Measurements from ENCODE around the gene EDDM13.
"Not testable (repeated sequence)": the region's sequence is repeated elsewhere in the genome, so short reads cannot be mapped to it uniquely, and the experiment has no call there.

The EDDM13 gene

GRCh38 chr19:56319991-56320390 is 47.4 kb downstream of the EDDM13 start:
- DNase-seq (ENCODE audit: insufficient read length, low spot score) (no peak), FAIRE-seq (no peak)

DNA sequence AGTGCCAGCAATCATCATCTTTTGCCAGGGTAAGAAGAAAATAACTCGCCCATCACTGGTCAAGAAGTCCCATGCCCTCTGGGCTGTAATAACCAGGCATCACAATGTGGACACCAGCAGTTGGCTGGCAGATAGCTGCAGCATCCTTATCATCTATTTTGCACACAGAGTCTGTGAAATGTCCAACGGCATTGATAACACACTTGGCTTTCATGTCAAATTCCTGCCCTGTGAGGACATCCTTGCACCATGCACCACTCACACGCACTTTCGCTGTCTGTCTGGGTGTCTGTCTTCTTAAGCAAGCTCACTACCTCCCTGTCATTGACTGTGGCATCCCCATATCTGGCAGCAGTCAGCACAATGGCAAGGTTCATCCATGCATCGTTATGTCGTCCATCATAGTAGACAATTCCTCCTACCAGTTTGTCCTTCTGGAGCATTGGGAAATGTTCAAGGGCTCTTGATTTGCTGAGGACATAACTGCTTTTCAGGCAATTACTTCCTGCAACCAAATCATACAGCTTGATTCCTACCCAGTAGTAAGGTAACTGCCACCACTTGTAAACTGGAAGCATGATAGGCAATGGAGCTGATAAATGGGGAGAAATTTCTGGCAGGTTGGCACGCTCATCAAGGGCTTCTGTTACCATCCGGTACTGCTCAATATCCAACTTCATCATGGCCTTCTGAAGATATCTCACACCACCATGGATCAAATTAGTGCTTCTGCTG is 48.9 kb downstream of the EDDM13 start:
- DNase-seq (ENCODE audit: insufficient read length, low spot score) = no peak
- FAIRE-seq = no peak

GRCh38 chr19:56321989-56322440 is 49.5 kb downstream of the EDDM13 start:
- no peak for FAIRE-seq

DNA sequence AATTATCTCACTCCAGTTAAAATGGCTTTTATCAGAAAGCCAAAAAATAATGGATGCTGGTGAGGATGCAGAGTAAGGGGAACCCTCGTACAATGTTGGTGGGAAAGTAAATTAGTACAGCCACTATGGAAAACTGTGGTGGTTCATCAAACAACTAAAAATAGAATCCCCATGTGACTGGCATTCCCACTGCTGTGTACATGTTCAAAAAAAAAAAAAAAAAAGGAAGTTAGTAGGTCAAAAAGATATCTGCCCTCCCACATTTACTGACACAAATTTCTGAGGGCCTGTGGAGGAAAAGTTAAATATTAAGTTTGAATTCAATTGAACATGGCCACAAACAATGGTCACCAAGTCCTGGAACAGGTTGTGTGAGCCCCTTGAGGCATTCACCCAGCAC is 51.9 kb downstream of the EDDM13 start:
- no peak for FAIRE-seq
- DNase-seq (ENCODE audit: insufficient read length, low spot score) = no peak

More at GRCh38 chr19:56321989-56322440, 49.5 kb downstream of the EDDM13 start:
- DNase-seq (ENCODE audit: insufficient read length, low spot score) = no peak

- no peak for FAIRE-seq
- DNase-seq (ENCODE audit: insufficient read length, low spot score) = no peak
Observed at GRCh38 chr19:56332695-56333094, 60.1 kb downstream of the EDDM13 start.

- DNase-seq (ENCODE audit: insufficient read length, low spot score) (peak; percentile 13), FAIRE-seq (no peak)
Observed at GRCh38 chr19:56333506-56333905, 61.0 kb downstream of the EDDM13 start.

DNA sequence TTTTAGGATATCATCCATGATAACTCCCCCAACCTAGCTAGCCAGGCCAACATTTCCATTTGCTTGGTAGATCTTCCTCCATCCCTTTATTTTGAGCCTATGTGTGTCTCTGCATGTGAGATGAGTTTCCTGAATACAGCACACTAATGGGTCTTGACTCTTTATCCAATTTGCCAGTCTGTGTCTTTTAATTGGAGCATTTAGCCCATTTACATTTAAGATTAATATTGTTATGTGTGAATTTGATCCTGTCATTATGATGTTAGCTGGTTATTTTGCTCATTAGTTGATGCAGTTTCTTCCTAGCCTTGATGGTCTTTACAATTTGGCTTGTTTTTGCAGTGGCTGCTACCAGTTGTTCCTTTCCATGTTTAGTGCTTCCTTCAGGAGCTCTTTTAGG is 62.8 kb downstream of the EDDM13 start:
- DNase-seq (ENCODE audit: insufficient read length, low spot score); FAIRE-seq: not testable (repeated sequence)

DNA sequence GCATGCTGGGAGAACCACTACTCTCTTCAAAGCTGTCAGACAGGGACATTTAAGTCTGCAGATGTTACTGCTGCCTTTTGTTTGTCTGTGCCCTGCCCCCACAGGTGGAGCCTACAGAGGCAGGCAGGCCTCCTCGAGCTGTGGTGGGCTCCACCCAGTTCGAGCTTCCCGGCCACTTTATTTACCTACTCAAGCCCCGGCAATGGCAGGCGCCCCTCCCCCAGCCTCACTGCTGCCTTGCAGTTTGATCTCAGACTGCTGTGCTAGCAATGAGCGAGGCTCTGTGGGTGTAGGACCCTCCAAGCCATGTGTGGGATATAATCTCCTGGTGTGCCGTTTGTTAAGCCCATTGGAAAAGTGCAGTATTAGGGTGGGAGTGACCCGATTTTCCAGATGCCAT is 64.5 kb downstream of the EDDM13 start:
- FAIRE-seq; DNase-seq (ENCODE audit: insufficient read length, low spot score): not testable (repeated sequence)

GRCh38 chr19:56339031-56339430 is 66.5 kb downstream of the EDDM13 start:
- not testable (repeated sequence) for DNase-seq (ENCODE audit: insufficient read length, low spot score); FAIRE-seq

- no peak for FAIRE-seq
- DNase-seq (ENCODE audit: insufficient read length, low spot score) = no peak
Observed at GRCh38 chr19:56341948-56342347, 69.4 kb downstream of the EDDM13 start.

- DNase-seq (ENCODE audit: insufficient read length, low spot score) = no peak
- no peak for FAIRE-seq
Observed at GRCh38 chr19:56347163-56347778, 74.7 kb downstream of the EDDM13 start.

DNA sequence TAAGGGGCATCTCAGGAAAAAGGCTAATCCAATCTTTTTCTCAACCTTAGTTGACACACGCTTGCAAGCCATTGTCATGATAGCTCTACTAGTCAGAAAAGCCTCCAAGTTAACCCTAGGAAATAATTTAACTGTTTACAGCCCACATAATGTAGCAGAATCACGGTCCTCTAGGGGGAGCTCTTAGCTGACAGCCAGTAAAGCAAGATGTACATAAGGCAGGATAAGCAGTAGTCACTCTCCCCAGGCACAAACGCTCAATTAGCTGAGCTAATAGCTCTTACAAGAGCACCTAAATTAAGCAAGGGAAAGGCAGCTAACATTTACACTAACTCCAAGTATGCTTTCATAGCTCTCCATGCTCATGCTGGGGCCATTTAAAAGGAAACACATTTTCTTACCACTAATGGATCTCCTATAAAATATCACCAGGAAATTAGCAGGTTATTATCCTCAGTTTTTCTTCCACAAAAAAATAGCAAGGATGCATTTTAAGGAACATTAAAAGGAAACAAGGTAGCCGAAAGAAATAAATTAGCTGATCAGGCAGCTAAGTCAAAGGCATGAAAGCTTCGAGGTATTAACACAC is 75.8 kb downstream of the EDDM13 start:
- FAIRE-seq (no peak), DNase-seq (ENCODE audit: insufficient read length, low spot score) (no peak)

DNA sequence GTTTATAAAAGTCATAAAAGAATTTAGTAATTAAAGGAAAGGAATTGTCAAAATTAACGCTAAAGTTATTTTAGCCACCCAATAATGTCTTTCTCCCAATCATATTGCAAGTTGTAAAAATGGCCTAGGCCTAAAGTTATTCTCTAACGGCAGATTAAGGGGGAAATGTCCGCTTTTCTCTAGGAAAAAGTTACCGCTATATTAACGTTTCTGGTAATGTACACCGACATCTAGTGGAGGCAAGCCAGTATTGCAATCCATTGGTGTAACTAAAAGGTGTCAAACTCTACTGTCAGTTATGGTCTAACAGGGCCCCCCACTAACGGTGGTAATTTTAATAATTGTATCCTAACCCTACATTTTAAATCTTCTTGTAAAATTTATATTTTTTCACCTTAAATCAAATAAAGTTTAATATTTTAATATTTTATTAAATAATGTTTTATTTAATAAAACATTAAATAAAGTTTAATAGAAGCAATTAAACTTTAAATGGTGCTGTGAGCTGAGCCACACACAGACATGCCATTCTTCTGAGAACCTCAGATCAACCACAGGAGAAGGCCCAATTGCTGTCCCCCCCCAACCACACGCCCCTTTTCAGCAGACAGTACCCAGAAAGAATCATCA is 78.0 kb downstream of the EDDM13 start:
- no peak for FAIRE-seq
- DNase-seq (ENCODE audit: insufficient read length, low spot score) = no peak

GRCh38 chr19:56351208-56351607 is 78.7 kb downstream of the EDDM13 start:
- FAIRE-seq = no peak
- no peak for DNase-seq (ENCODE audit: insufficient read length, low spot score)

GRCh38 chr19:56355517-56355916 is 83.0 kb downstream of the EDDM13 start:
- DNase-seq (ENCODE audit: insufficient read length, low spot score) (no peak), FAIRE-seq (no peak)

DNA sequence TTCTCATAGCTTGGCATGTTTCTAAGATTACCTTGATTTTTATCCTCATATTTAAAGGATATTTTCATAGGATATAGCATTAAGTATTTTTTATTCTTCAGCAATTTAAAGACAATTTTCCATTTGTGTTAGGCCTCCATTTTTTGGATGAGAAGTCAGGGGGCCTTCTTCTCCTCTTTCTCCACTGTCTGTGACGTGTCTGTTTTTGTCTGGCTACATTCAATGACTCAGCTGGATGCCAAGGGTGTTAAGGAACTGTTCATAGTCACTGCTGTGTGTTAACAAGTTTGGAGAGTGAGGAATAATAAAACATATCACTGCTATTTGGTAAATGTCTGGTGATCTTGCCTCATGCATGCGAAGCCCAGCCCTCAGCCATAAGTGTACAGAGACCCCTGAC is 84.4 kb downstream of the EDDM13 start:
- FAIRE-seq (no peak), DNase-seq (ENCODE audit: insufficient read length, low spot score) (no peak)

Data from HTR-8/SVneo (cell line).